Measurements from ENCODE around the gene SNRPN. TPM values are rescaled to one million over a fixed set of nuclear protein-coding genes. Genes with fewer than 3 reads are reported as not detected.
A peak's percentile ranks its signal among the peaks of the same experiment; 100 is the strongest.
"Not testable (repeated sequence)": the region's sequence is repeated elsewhere in the genome, so short reads cannot be mapped to it uniquely, and the experiment has no call there.

The SNRPN gene
- 10 to 100 TPM; 68.4 to 91.0 (median 88.8) TPM for total RNA-seq (2021; fragmentation: NEBNext Ultra II Directional; extraction: Animal tissue kit (Norgen Biotek cat#: 25700))
- long read RNA-seq, transcript SNRPN-202 (10 exons, 1,528 nt) = major isoform, 137 of 178 reads
- long read RNA-seq, partial matches to known transcripts = 8 of 178 reads
- long read RNA-seq, other reads (novel, unspliced or antisense) = 33 of 178 reads

GRCh38 chr15:24954783-24955530 is at the start of gene SNRPN, which contains the start of gene SNURF:
Gene SNRPN (plus strand): TSS chr15:24954987. CDS start chr15:24974454, 19,467 bp downstream.
Gene SNURF (plus strand): TSS chr15:24954987. CDS start chr15:24955049, 62 bp downstream.
- H3K27me3 Mint-ChIP-seq (ENCODE audit: insufficient read depth) = peaks cover 3% of the 10 kb centered on the region
- no peak for TF ChIP-seq CTCF (IDR thresholded peaks at IDR 0.05)
- H3K36me3 Mint-ChIP-seq (ENCODE audit: low read depth) = peaks cover 5% of the 10 kb centered on the region; the same call in 1 of the 2 replicates
- H3K9me3 Mint-ChIP-seq = peaks cover 5% of the 10 kb centered on the region; the same call in 1 of the 2 replicates
- DNase-seq = peak; percentile 67
- no peaks in the 10 kb centered on the region for H3K4me1 Mint-ChIP-seq (ENCODE audit: low read depth)
- peak within 1 kb of the TSS; percentile 96 for H3K4me3 Mint-ChIP-seq
- peak within 1 kb of the TSS; percentile 87 for H3K27ac Mint-ChIP-seq

- no peak overlapping the region for H3K27ac Mint-ChIP-seq
- DNase-seq = no peak
- no peak overlapping the region for H3K4me3 Mint-ChIP-seq
- no peak for TF ChIP-seq CTCF (IDR thresholded peaks at IDR 0.05)
- no peaks in the 10 kb centered on the region for H3K4me1 Mint-ChIP-seq (ENCODE audit: low read depth)
- H3K27me3 Mint-ChIP-seq (ENCODE audit: insufficient read depth) = no peaks in the 10 kb centered on the region
- H3K36me3 Mint-ChIP-seq (ENCODE audit: low read depth) = peaks cover 5% of the 10 kb centered on the region
- peaks cover 20% of the 10 kb centered on the region for H3K9me3 Mint-ChIP-seq
Observed at GRCh38 chr15:24916305-24917009, 38.3 kb upstream of the SNRPN start.

- Mint-ChIP-seq H3K27ac (no peak overlapping the region), H3K27me3 (ENCODE audit: insufficient read depth) (no peaks in the 10 kb centered on the region), H3K4me3 (no peak overlapping the region), H3K36me3 (ENCODE audit: low read depth) (peaks cover 5% of the 10 kb centered on the region), H3K4me1 (ENCODE audit: low read depth) (no peaks in the 10 kb centered on the region), H3K9me3 (peaks cover 22% of the 10 kb centered on the region)
- no peak for TF ChIP-seq CTCF (IDR thresholded peaks at IDR 0.05)
- no peak for DNase-seq
Observed at GRCh38 chr15:24917431-24917830, 37.4 kb upstream of the SNRPN start.

GRCh38 chr15:24919446-24919845 is 35.3 kb upstream of the SNRPN start:
- H3K27ac Mint-ChIP-seq = no peak overlapping the region
- no peak for TF ChIP-seq CTCF (IDR thresholded peaks at IDR 0.05)
- peaks cover 5% of the 10 kb centered on the region for H3K36me3 Mint-ChIP-seq (ENCODE audit: low read depth)
- DNase-seq = no peak
- H3K4me1 Mint-ChIP-seq (ENCODE audit: low read depth) = no peaks in the 10 kb centered on the region
- H3K9me3 Mint-ChIP-seq = peaks cover 28% of the 10 kb centered on the region
- H3K4me3 Mint-ChIP-seq = no peak overlapping the region
- H3K27me3 Mint-ChIP-seq (ENCODE audit: insufficient read depth) = no peaks in the 10 kb centered on the region

GRCh38 chr15:24922781-24923180 is 32.0 kb upstream of the SNRPN start:
- not testable (repeated sequence) for H3K4me1 Mint-ChIP-seq (ENCODE audit: low read depth); H3K27me3 Mint-ChIP-seq (ENCODE audit: insufficient read depth); DNase-seq; H3K4me3 Mint-ChIP-seq; H3K27ac Mint-ChIP-seq; H3K36me3 Mint-ChIP-seq (ENCODE audit: low read depth)
- H3K9me3 Mint-ChIP-seq = peaks cover 20% of the 10 kb centered on the region

Data from HFFc6 (cell line).